Lower leg skin (tissue), 3 donors: ENCODE measurements around the gene ACO2.

Source experiments
- POLR2A ChIP-seq, 2 donors: fragments of 450-650 bp; IDR thresholded peaks; one replicate each; pipeline ENCODE4 v1.6.1; 2016 to 2017; ENCODE audit warnings: antibody characterized with exemption in 2 of 2, mild to moderate bottlenecking in 1 of 2, moderate library complexity in 1 of 2
- TF ChIP-seq, protein P1 (sequence below), 3 donors: fragments of 450-650 bp; IDR thresholded peaks; one replicate each; pipeline ENCODE4 v1.5.1; 2016; ENCODE audit warnings: antibody characterized with exemption in 3 of 3, mild to moderate bottlenecking in 3 of 3, moderate library complexity in 2 of 3

- TF ChIP-seq, protein P1, sequence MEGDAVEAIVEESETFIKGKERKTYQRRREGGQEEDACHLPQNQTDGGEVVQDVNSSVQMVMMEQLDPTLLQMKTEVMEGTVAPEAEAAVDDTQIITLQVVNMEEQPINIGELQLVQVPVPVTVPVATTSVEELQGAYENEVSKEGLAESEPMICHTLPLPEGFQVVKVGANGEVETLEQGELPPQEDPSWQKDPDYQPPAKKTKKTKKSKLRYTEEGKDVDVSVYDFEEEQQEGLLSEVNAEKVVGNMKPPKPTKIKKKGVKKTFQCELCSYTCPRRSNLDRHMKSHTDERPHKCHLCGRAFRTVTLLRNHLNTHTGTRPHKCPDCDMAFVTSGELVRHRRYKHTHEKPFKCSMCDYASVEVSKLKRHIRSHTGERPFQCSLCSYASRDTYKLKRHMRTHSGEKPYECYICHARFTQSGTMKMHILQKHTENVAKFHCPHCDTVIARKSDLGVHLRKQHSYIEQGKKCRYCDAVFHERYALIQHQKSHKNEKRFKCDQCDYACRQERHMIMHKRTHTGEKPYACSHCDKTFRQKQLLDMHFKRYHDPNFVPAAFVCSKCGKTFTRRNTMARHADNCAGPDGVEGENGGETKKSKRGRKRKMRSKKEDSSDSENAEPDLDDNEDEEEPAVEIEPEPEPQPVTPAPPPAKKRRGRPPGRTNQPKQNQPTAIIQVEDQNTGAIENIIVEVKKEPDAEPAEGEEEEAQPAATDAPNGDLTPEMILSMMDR (IDR thresholded peaks at IDR 0.05), result no peak
- no peak for TF ChIP-seq POLR2A (IDR thresholded peaks at IDR 0.05)
Observed at GRCh38 chr22:41436322-41437113, 32.4 kb upstream of the ACO2 start.
